GM10847 (cell line): ENCODE data around the gene MERTK.

Experiments
- POLR2A ChIP-seq: IDR thresholded peaks from 2 replicates; pipeline ENCODE4 v1.6.1; 2011; ENCODE audit not compliant: insufficient read length; ENCODE audit errors: extremely low read depth

Gene MERTK

DNA sequence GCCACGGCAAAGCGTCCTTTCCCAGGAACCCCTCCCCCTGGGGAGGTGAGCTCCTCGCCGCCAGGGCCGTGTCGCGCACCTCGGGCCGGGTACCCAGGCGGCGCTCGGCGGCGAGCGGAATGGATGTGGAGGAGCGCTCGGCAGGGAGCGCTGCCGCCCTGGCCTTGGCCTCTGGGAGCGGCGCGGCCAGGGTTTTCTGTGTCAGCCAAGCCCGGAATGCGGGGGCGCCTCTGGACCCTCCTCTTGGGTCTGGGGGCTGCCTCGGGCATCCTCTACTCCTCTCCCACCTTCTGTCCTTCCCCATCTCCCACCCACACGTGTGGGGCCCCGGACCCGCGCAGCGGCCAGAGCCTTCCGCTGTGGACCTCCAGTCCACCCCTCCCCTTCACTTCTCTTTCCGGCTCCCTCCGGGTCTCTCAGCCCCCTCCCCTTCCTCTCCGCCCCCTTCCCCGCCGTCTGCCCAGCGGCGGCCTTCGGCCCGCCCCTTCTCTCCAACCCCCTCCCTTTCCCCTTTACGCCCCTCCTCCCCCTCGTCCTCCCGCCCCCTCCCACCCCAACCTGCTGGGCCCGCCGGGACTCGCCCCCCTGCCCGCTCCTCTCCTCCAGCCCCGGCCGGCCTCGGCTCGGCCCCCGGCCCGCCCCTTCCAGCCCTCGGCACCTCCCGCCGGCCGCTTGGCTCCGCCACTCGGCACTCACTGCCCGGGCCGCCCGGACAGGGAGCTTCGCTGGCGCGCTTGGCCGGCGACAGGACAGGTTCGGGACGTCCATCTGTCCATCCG lies at the start of gene MERTK:
Gene MERTK (plus strand): TSS at position 684 of the 779 bp plus-strand sequence. CDS start 129 bp downstream, outside the sequence.
- no peak for TF ChIP-seq POLR2A

DNA sequence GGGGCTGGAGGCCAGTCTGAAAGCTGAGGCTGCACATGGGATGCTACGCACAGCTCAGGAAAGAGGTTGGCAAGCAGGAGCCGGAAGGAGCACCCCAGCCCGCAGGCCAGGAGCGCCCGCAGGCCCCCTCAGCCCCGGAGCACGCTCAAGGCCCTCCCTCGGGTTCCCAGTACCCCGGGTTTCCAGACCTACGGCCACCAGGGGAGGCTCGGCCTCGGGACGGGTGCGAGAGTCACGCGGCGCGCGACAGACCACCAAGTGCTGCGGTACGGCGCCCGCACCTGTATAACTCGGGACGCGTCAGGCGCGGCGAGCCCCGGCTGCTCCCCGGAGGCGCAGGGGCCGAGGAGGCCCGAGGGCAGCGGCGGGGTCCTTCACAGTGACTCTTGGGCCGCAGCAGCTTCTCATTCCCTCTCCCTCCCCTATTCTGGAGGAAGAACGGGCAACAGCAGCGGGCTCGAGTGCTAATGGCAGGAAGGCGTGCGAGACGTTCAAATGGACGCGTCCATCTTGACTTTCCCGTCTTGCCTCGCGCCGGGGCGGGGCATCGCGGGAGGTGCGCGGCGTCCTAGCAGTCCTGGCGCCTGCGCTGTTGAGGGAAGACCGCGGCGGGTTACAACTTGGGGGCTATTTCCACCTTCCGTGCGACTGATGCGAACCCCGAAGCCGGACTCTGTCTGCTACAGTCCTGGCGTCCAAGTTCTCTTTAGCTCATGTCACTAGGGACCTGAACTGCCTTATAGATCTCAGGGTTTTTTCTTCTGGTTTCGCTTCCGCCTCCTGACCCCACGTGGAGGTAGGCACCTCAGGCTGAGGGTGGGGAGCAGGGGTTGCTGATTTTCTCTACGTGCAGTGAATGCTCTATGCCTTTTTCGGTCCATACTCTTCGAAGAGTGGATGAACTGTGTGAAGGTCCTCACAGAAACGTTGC lies 14.5 kb upstream of the MERTK start, which contains the start of gene ANAPC1:
Gene ANAPC1 (minus strand): TSS at position 533 of the 931 bp plus-strand sequence. CDS start 3,368 bp downstream, outside the sequence.
- peak; percentile 81 for TF ChIP-seq POLR2A

- TF ChIP-seq POLR2A, result no peak
Observed at GRCh38 chr2:111884592-111884964, 13.8 kb upstream of the MERTK start.

- TF ChIP-seq POLR2A, result no peak
Observed at GRCh38 chr2:111896024-111896423, 2.4 kb upstream of the MERTK start.

DNA sequence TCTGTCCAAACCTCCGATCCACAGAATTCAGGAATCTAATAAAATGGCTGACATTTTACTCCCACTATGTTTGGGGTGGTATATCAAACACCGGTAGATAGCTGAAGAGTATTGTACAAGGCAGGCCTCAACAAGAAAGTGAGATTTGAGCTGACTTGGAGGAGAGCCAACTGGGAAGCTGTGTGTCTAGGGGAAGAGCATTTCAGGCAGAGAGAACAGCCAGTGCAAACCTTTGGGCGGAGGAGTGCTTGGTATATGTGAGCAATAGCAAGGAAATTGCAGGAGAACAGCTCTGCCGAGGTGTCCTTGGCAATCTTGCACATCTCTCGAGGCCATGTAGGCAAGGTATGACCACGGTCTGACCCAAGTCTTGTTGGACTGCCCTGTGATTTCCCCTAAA lies 1.8 kb upstream of the MERTK start:
- TF ChIP-seq POLR2A, result no peak

- no peak for TF ChIP-seq POLR2A
Observed at GRCh38 chr2:111897630-111897923, 830 bp upstream of the MERTK start.

GRCh38 chr2:111898703-111899514 lies 502 bp downstream of the MERTK start:
- no peak for TF ChIP-seq POLR2A

GRCh38 chr2:111900859-111901258 lies 2.5 kb downstream of the MERTK start:
- TF ChIP-seq POLR2A, result no peak

DNA sequence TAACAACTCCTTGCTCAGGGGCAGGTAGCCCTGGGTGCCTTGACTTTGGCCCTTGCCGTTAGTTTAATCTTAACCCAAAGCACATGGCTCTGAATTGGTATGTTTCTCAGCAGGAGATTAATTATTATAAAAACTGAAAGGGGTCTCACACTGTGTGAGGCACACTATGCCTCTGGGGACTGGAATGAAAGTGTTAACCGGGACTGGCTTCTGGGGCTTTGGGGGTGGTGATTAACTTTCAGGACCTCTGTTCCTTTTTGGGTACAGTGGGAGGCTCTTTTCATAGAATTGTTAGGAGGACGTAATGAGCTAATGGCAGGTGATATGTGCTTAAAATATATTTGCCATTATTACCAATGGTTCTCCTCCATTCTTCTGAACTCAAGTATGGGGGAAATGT lies 5.1 kb downstream of the MERTK start:
- no peak for TF ChIP-seq POLR2A

DNA sequence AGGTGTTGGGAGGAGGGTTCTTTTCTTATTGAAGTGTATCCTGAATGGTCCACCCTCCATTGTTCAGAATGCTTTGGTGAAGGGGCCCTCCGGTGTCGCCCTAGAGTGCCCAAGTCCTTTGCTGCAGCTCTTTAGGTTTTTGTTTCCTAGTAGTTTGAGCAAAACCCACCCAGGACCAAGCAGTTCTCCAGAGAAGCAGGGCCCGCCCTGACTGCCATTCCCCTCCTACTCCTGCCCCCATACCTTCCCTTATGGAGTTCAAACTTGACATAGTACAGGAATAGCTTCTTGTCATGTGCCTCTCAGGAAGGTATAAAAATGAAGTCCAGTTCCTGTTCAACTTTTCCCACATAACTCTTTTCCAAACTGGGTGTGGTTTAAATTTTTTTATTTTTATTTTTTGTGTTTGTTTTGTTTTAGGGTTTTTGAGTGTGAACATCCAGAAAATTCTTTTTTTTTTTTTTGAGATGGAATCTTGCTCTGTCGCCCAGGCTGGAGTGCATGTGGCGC lies 5.6 kb downstream of the MERTK start:
- no peak for TF ChIP-seq POLR2A

GRCh38 chr2:111904726-111905474 lies 6.5 kb downstream of the MERTK start:
- no peak for TF ChIP-seq POLR2A

DNA sequence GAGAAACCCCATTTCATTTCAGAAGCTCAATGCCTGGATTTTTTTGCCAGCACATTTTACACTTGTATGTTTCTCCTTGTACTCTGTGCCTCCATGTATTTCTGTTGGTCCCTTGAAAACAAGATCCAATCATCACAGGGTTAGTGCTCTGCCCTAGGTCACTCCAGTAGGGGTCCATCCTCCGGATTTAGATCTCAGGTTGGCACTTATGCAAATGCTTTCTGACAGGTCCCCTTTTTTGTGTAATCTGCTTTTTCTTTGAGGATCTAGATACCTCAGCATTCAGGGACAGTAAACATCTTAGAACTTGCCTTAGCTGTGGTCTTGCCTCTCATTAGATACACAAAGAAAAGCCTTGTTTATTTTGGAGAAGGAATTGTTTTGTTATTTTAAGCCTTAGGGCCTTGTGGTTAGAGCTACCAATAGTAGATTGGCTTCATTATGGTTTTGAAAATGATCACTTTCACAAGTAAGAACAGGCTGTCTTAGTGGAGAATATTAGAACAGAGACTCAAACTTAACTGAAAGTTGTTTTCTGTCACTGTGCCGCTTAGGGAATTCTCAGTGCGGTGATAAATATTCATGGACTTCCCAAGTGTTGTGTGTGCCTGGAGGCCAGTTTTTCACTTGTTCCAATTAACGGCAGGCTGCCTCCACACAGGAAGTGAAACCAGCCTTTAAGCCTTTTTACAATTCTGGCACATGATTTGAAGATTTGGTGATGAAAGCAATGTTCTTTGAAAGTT lies 7.8 kb downstream of the MERTK start:
- TF ChIP-seq POLR2A, result no peak

- TF ChIP-seq POLR2A, result no peak
Observed at GRCh38 chr2:111908578-111908977, 10.2 kb downstream of the MERTK start.

- TF ChIP-seq POLR2A, result no peak
Observed at GRCh38 chr2:111909079-111909478, 10.7 kb downstream of the MERTK start.
